H1 (cell line): ENCODE data around the gene ZFTA. TPM values are rescaled to one million over a fixed set of nuclear protein-coding genes. Genes with fewer than 3 reads are reported as not detected.
A peak's percentile ranks its signal among the peaks of the same experiment; 100 is the strongest.

ENCODE experiments used
- CTCF ChIA-PET: fragments of 300-600 bp; sonication (Branson Sonifier 250); formaldehyde crosslinking; loops from one replicate; lab custom pipeline; 2021; ENCODE audit not compliant: partially characterized antibody; lab: Charles Lee
- POLR2A ChIA-PET: fragments of 300-600 bp; sonication (Branson Sonifier 250); formaldehyde crosslinking; loops from one replicate; lab custom pipeline; 2021; ENCODE audit warnings: inconsistent platforms; ENCODE audit not compliant: partially characterized antibody; lab: Charles Lee
- DNase-seq, 2 experiments: peaks; one replicate each; pipeline versions ENCODE4 v3.0.0 to v3.0.0-alpha.2; 2010 to 2022; ENCODE audit warnings: low spot score in 2 of 2, low read depth in 1 of 2, mixed read lengths in 1 of 2
- FAIRE-seq: peaks from 2 replicates; lab custom pipeline; 2011; peaks lifted over from hg19 to GRCh38; lab: Jason Lieb, UNC
- H2AFZ ChIP-seq: 2 replicates; pipeline ENCODE4 v1.8.1; 2012; ENCODE audit warnings: low read length, inconsistent platforms
- H2AK5ac ChIP-seq: 2 replicates; pipeline ENCODE4 v1.6.1; 2013; ENCODE audit warnings: low read depth, low read length
- H2BK120ac ChIP-seq: replicated peaks from 2 replicates; pipeline ENCODE3; 2013; ENCODE audit warnings: low read depth, low read length, inconsistent platforms
- H2BK12ac ChIP-seq: 2 replicates; pipeline ENCODE4 v1.6.1; 2013; ENCODE audit warnings: low read depth, low read length
- H2BK15ac ChIP-seq: 2 replicates; pipeline ENCODE4 v1.6.1; 2013; ENCODE audit warnings: low read length
- H2BK20ac ChIP-seq: 2 replicates; pipeline ENCODE4 v1.6.1; 2013; ENCODE audit warnings: low read length
- H2BK5ac ChIP-seq: 2 replicates; pipeline ENCODE4 v1.6.1; 2013; ENCODE audit warnings: low read depth, low read length
- H3K14ac ChIP-seq: 2 replicates; pipeline ENCODE4 v1.6.1; 2013; ENCODE audit warnings: inconsistent platforms; ENCODE audit not compliant: insufficient read length
- H3K18ac ChIP-seq: 2 replicates; pipeline ENCODE4 v1.6.1; 2013; ENCODE audit warnings: low read length; ENCODE audit errors: extremely low read depth
- H3K23ac ChIP-seq: 2 replicates; pipeline ENCODE4 v1.6.1; 2013; ENCODE audit warnings: inconsistent platforms; ENCODE audit not compliant: insufficient read length
- H3K23me2 ChIP-seq: 2 replicates; pipeline ENCODE4 v1.6.1; 2013; ENCODE audit warnings: low read depth, low read length
- H3K27ac ChIP-seq: 2 replicates; pipeline ENCODE4 v1.6.1; 2011; ENCODE audit warnings: low read depth, low read length, inconsistent platforms
- H3K27me3 ChIP-seq, 4 experiments: replicated peaks in 1 of 4; 1 replicate in 1 of 4; 2 replicates in 3 of 4; pipeline versions ENCODE4 v1.6.1 to v1.8.1; 2011 to 2013; ENCODE audit warnings: low read length in 3 of 4, mild to moderate bottlenecking in 3 of 4, inconsistent platforms in 2 of 4, mixed read lengths in 2 of 4, moderate library complexity in 1 of 4; ENCODE audit not compliant: control insufficient read depth in 3 of 4, insufficient read depth in 3 of 4; ENCODE audit errors: extremely low read depth in 1 of 4
- H3K36me3 ChIP-seq, 4 experiments: 2 replicates each; pipeline versions ENCODE4 v1.6.1 to v1.8.1; 2011 to 2013; ENCODE audit warnings: mild to moderate bottlenecking in 4 of 4, low read length in 3 of 4, moderate library complexity in 2 of 4, control low read depth in 1 of 4, inconsistent platforms in 1 of 4; ENCODE audit not compliant: insufficient read depth in 4 of 4, control insufficient read depth in 2 of 4
- H3K4ac ChIP-seq: replicated peaks from 2 replicates; pipeline ENCODE3; 2013; ENCODE audit warnings: low read length, low read depth, mixed read lengths, inconsistent platforms; ENCODE audit not compliant: insufficient read length
- H3K4me1 ChIP-seq, 4 experiments: replicated peaks in 1 of 4; 1 replicate in 1 of 4; 2 replicates in 3 of 4; pipeline versions ENCODE4 v1.6.1 to v1.8.1; 2011 to 2013; ENCODE audit warnings: low read length in 3 of 4, inconsistent platforms in 2 of 4, mixed read lengths in 1 of 4; ENCODE audit not compliant: insufficient read depth in 4 of 4, control insufficient read depth in 3 of 4
- H3K4me2 ChIP-seq, 2 experiments: 2 replicates each; pipeline versions ENCODE4 v1.6.1 to v1.8.1; 2011 to 2013; ENCODE audit warnings: low read depth in 2 of 2, low read length in 2 of 2, control low read depth in 1 of 2, inconsistent platforms in 1 of 2, mild to moderate bottlenecking in 1 of 2; ENCODE audit not compliant: insufficient read depth in 1 of 2
- H3K4me3 ChIP-seq, 4 experiments: fragments of 200-600, 300-600 bp in 1 of 4; sonication (generic), shearing (Covaris generic), sonication (Bioruptor Twin) in 1 of 4; 2 replicates each; pipeline versions ENCODE4 v1.5.1 to v1.8.1; 2011 to 2016; ENCODE audit warnings: low read length in 4 of 4, low read depth in 3 of 4, control low read depth in 2 of 4, inconsistent platforms in 2 of 4, mild to moderate bottlenecking in 2 of 4, mixed read lengths in 1 of 4, moderate library complexity in 1 of 4; ENCODE audit not compliant: insufficient read depth in 2 of 4; ENCODE audit errors: extremely low read depth in 1 of 4
- H3K56ac ChIP-seq: replicated peaks from 2 replicates; pipeline ENCODE3; 2013; ENCODE audit warnings: low read depth, mild to moderate bottlenecking, mixed read lengths, low read length, inconsistent platforms; ENCODE audit not compliant: insufficient read length
- H3K79me1 ChIP-seq: 2 replicates; pipeline ENCODE4 v1.6.1; 2013; ENCODE audit warnings: low read depth, low read length, control low read depth
- H3K79me2 ChIP-seq, 2 experiments: 2 replicates each; pipeline versions ENCODE4 v1.6.1 to v1.8.1; 2012 to 2013; ENCODE audit warnings: low read length in 2 of 2, mild to moderate bottlenecking in 2 of 2, inconsistent platforms in 1 of 2; ENCODE audit not compliant: insufficient read depth in 2 of 2, control insufficient read depth in 1 of 2
- H3K9ac ChIP-seq, 4 experiments: replicated peaks in 1 of 4; 1 replicate in 1 of 4; 2 replicates in 3 of 4; pipeline versions ENCODE4 v1.6.1 to v1.8.1; 2011 to 2013; ENCODE audit warnings: low read depth in 3 of 4, low read length in 3 of 4, control low read depth in 2 of 4, mild to moderate bottlenecking in 2 of 4, moderate library complexity in 2 of 4, inconsistent platforms in 1 of 4; ENCODE audit errors: extremely low read depth in 1 of 4
- H3K9me3 ChIP-seq, 2 experiments: 2 replicates each; pipeline versions ENCODE4 v1.6.1 to v1.8.1; 2012 to 2013; ENCODE audit warnings: mild to moderate bottlenecking in 2 of 2, moderate library complexity in 2 of 2, control low read depth in 1 of 2, inconsistent platforms in 1 of 2, low read depth in 1 of 2, low read length in 1 of 2, mixed read lengths in 1 of 2; ENCODE audit not compliant: insufficient read depth in 2 of 2
- H4K20me1 ChIP-seq, 2 experiments: replicated peaks in 1 of 2; 2 replicates each; pipeline versions ENCODE3 to v1.8.1; 2011 to 2013; ENCODE audit warnings: inconsistent platforms in 2 of 2, low read length in 2 of 2, mild to moderate bottlenecking in 1 of 2; ENCODE audit not compliant: insufficient read depth in 2 of 2, control insufficient read depth in 1 of 2
- H4K5ac ChIP-seq: 2 replicates; pipeline ENCODE4 v1.6.1; 2013; ENCODE audit warnings: low read length, low read depth, mixed read lengths, inconsistent platforms; ENCODE audit not compliant: insufficient read length
- H4K8ac ChIP-seq: 2 replicates; pipeline ENCODE4 v1.8.0; 2013; ENCODE audit warnings: mild to moderate bottlenecking, moderate library complexity, low read length, inconsistent platforms; ENCODE audit not compliant: insufficient read depth; ENCODE audit errors: extremely low read depth
- H4K91ac ChIP-seq: replicated peaks from 2 replicates; pipeline ENCODE3; 2013; ENCODE audit warnings: low read length, mixed read lengths, inconsistent platforms; ENCODE audit not compliant: insufficient read length
- BRCA1 ChIP-seq: IDR thresholded peaks from 2 replicates; pipeline ENCODE4 v1.6.1; 2012; ENCODE audit warnings: low read depth, low read length, improper control_type of control experiment
- MAFK ChIP-seq: IDR thresholded peaks from 2 replicates; pipeline ENCODE4 v1.6.1; 2012; ENCODE audit warnings: low read depth, mild to moderate bottlenecking, improper control_type of control experiment, low read length
- WGBS, 2 experiments: shearing (Covaris generic) in 1 of 2; methylation state at CpG; one replicate each; pipeline versions ENCODE4 v1.1.6 to v1.1.7; 2013 to 2015; ENCODE audit warnings: low lambda C conversion rate in 2 of 2, mixed read lengths in 2 of 2, inconsistent platforms in 1 of 2, low coverage in 1 of 2, missing lambda C conversion rate in 1 of 2; ENCODE audit not compliant: insufficient replicate concordance in 2 of 2, insufficient coverage in 1 of 2, insufficient read length in 1 of 2; ENCODE audit errors: extremely low coverage in 1 of 2, missing lambda C conversion rate in 1 of 2; 5-methylcytosine and 5-hydroxymethylcytosine counted together
- polyA plus RNA-seq, 7 experiments: library from polyadenylated mRNA; depleted of rRNA in 3 of 7; stranded (reverse) in 5 of 7; unstranded in 2 of 7; fragments of >200 nt in 5 of 7; fragments of 200-250 nt in 2 of 7; gene quantifications; 1 replicate in 5 of 7; 2 replicates in 1 of 7; 4 replicates in 1 of 7; pipeline versions ENCODE4 v1.2.1 to v1.2.3, GENCODE V29; 2011 to 2013; ENCODE audit warnings: missing spikeins in 2 of 7, mixed read lengths in 2 of 7
- total RNA-seq: library from RNA; stranded (reverse); fragmentation: NEBNext Ultra II Directional; extraction: Animal tissue kit (Norgen Biotek cat#: 25700); gene quantifications from 2 replicates; pipeline ENCODE4 v1.2.1, GENCODE V29; 2021

The ZFTA gene
- total and polyA plus RNA-seq, 2 of the 8 experiments (the other 6 are each of a cell fraction or from before 2014, with no cell fraction given): 9.5 to 34.0 TPM

DNA sequence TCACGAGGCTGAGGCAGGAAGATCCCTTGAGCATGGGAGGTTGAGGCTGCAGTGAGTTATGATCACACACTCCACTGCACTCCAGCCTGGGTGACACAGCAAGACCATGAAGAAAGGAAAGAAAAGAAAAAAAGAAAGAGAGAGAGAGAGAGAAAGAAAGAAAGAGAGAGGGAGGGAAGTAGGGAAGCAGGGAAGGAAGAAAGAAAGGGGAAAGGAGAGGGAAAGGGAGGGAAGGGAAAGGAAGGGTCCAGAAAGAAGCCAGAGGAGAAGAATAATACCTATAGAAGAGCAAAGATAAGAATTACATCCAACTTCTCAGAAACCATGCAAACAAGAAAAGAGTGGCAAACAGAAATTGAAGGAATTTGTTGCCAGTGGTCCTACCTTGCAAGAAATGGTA, 17.2 kb upstream of the ZFTA start:
- no peak overlapping the region for H2AFZ ChIP-seq
- no peaks in the 10 kb centered on the region for H3K79me2 ChIP-seq
- no peak overlapping the region for H3K4me3 ChIP-seq
- H3K9ac ChIP-seq: no peak overlapping the region
- H2BK5ac ChIP-seq: no peak overlapping the region
- no peak overlapping the region for H3K27ac ChIP-seq
- no peak overlapping the region for H3K4me2 ChIP-seq
- H2BK20ac ChIP-seq: no peak overlapping the region
- H3K23ac ChIP-seq: no peak overlapping the region
- H4K91ac ChIP-seq: no peak overlapping the region
- no peak overlapping the region for H2BK120ac ChIP-seq
- no peaks in the 10 kb centered on the region for H3K27me3 ChIP-seq
- H2BK12ac ChIP-seq: no peak overlapping the region
- no peak overlapping the region for H3K14ac ChIP-seq
- H4K20me1 ChIP-seq: no peaks in the 10 kb centered on the region
- no peak overlapping the region for H4K8ac ChIP-seq
- H2BK15ac ChIP-seq: no peak overlapping the region
- no peaks in the 10 kb centered on the region for H3K79me1 ChIP-seq
- H3K18ac ChIP-seq: no peak overlapping the region
- FAIRE-seq (no peak), DNase-seq (no peak)
- ChIA-PET POLR2A (no interaction called here), CTCF (interaction anchor here (0.7 to 0.8 kb wide), 2 partner anchors 135 to 148 kb away, joined by 3 read pairs; no protein-coding TSS in a partner anchor)
- no peak overlapping the region for H3K4ac ChIP-seq
- H3K36me3 ChIP-seq: no peaks in the 10 kb centered on the region
- peaks cover 2 to 5% (median 4%) of the 10 kb centered on the region in 4 experiments; a peak in 4 of 7 replicates for H3K4me1 ChIP-seq
- no peak overlapping the region for H3K56ac ChIP-seq
- H3K23me2 ChIP-seq: no peaks in the 10 kb centered on the region
- 0 out of 2 replicates have a peak overlapping the region, but pooled peaks have one; percentile 9 for H2AK5ac ChIP-seq
- no peaks in the 10 kb centered on the region for H3K9me3 ChIP-seq
- 95% methylated on average over 1 of the region's 1 CpG; no CpG with 5 or more reads in 1 of the 2 experiments for WGBS, 2 experiments
- H4K5ac ChIP-seq: no peak overlapping the region
- no peak for TF ChIP-seq MAFK
- no peak for TF ChIP-seq BRCA1
